A549 treated with AZD2906 at 1 μM for 4 hours (cell line): ENCODE measurements around the gene C10orf143. TPM values are rescaled to one million over a fixed set of nuclear protein-coding genes. Genes with fewer than 3 reads are reported as not detected.

ENCODE experiments used
- total RNA-seq: library from RNA; stranded (reverse); fragments of 200-300 nt; extraction: Qiagen RNA extraction; gene quantifications from 5 replicates; pipeline ENCODE4 v1.2.3, GENCODE V29; 2022

The C10orf143 gene
- total RNA-seq = 0.45 to 0.86 TPM (median 0.59 TPM) in 5 replicates

DNA sequence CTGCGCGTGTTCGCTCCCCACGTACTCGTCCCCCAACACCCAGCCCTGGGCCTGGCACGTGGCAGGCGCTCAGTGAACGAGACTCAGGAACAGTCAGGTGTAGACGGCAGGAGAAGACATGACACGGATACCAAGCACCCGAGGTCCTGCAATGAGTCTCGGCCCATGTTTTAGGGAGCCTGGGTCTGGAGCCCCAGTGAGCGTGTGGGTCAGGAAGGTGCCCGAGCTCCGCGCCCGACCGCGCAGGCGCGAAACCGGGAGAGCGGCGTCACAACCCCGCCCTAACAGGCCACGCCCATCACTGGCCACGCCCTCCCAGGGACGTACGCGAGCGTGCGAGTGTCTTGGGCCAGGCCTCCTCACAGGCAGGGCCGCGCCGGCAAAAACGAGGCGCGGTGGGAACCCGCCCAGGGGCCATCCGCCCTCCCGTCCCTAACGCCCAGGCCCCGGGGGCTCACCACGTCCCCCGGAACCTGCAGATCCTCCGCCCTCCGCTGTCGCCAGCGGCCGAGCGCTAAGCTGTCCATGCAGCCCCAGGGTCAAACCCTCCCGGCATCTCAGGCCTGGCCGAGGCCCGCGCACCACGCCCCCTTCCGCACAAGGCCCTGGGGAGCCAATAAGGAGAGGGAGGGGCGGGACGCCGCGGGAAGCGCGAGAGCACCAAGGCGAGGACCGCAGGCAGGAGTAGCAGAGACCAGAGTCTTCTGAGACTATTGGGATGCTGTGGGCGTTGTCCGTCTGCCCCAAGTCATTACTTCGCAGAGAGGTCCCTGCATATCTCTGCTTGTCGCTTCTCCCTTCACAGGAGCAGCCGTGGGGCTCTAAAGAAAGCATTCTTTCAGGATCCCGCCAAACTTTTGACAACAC, at the start of gene C10orf143:
C10orf143 (minus strand) TSS at position 585 of the 867 bp plus-strand sequence; CDS start at position 527, 58 bp downstream.

DNA sequence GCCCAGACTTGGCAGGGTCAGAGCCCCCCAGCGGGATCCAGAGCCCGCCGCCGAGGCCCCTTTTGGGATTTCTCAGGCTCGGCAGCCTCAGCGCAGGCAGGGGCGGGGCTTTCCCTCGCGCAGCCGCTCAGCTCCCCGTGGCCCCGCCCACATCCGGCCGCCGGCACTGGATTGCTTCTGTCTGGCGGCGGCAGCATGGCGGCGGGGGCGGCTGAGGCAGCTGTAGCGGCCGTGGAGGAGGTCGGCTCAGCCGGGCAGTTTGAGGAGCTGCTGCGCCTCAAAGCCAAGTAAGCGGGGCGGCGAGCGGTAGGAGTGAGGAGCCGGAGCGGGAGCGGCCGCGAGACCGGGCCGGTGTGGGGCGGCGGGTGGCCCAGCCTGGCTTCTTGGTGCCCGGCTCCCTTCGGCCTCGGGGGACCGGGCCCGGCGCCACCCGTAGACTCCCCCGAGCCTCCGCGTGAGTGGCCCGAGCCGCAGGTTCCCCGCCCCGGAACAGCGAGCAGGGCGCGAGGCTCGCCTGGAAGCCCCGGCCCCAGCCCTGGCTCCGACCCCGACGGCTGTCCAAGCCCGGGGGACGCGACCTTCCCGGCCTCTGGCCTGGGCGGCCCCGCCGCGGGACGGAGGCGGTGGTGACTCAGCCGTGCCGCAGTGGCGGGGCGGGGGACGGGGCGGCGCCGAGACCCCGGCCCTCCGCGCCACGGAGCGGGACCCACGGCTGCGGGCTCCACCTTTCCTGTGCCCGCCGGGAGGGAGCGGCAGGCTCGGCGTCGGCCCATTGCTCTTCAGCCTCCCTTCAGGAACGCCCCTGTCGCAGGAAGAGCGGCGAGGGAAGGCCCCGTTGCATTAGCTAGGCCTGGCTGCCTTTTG, 25.8 kb upstream of the C10orf143 start, which contains the start of gene GLRX3:
GLRX3 (plus strand) TSS at position 166 of the 864 bp plus-strand sequence; CDS start at position 196, 30 bp downstream.

Other genes with a start within 250 kb of the C10orf143 start
- 0.13 to 0.33 TPM (median 0.20 TPM) in 5 replicates for gene EBF3, start 146.6 kb downstream of the C10orf143 start, total RNA-seq
- gene GLRX3, start 25.6 kb upstream of the C10orf143 start, total RNA-seq = 187 to 221 TPM (median 192 TPM) in 5 replicates